ENCODE measurements around the gene PPP1R27. TPM values are rescaled to one million over a fixed set of nuclear protein-coding genes. Genes with fewer than 3 reads are reported as not detected.
A peak's percentile ranks its signal among the peaks of the same experiment; 100 is the strongest.

The PPP1R27 gene
- total RNA-seq, 1 donor from 2014 or later: not detected

DNA sequence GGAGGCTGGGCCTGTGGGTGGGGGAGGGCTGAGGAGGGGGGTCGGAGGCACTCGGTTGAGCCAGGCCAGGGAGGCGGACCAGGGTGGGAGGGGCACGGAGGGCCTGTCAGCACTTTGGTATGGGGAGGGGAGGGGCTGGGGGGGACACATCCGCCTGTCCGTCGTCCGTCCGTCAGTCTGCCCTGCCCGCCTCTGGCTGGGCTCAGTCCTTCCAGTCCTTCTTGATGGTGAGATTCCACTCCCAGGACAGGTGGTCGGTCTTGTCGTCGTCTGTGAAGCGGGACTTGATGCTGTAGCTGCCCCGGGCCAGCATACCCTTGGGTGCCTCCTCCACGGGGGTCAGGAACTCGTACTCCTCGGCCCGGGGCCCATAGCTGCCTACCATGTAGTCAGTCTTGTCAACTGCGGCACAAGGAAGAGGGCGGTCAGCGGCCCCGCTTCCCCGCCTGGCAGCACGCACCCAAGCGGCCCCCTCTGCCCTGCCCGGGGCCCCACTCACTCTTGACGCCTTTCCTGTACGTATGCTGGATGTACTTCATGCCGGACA lies 33.9 kb upstream of the PPP1R27 start:
- DNase-seq (ENCODE audit: extremely low spot score, unreplicated experiment): no peak
- H3K36me3 Mint-ChIP-seq: peaks cover under 1% of the 10 kb centered on the region
- peak overlapping the region; percentile 90 for H3K27ac Mint-ChIP-seq
- TF ChIP-seq, protein P1, sequence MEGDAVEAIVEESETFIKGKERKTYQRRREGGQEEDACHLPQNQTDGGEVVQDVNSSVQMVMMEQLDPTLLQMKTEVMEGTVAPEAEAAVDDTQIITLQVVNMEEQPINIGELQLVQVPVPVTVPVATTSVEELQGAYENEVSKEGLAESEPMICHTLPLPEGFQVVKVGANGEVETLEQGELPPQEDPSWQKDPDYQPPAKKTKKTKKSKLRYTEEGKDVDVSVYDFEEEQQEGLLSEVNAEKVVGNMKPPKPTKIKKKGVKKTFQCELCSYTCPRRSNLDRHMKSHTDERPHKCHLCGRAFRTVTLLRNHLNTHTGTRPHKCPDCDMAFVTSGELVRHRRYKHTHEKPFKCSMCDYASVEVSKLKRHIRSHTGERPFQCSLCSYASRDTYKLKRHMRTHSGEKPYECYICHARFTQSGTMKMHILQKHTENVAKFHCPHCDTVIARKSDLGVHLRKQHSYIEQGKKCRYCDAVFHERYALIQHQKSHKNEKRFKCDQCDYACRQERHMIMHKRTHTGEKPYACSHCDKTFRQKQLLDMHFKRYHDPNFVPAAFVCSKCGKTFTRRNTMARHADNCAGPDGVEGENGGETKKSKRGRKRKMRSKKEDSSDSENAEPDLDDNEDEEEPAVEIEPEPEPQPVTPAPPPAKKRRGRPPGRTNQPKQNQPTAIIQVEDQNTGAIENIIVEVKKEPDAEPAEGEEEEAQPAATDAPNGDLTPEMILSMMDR (conservative IDR thresholded peaks at IDR 0.05): no peak
- peaks cover 11% of the 10 kb centered on the region for H3K4me1 Mint-ChIP-seq (ENCODE audit: unreplicated experiment)
- H3K9me3 Mint-ChIP-seq: no peaks in the 10 kb centered on the region
- H3K27me3 Mint-ChIP-seq: no peaks in the 10 kb centered on the region
- peak overlapping the region; percentile 66 for H3K4me3 Mint-ChIP-seq

DNA sequence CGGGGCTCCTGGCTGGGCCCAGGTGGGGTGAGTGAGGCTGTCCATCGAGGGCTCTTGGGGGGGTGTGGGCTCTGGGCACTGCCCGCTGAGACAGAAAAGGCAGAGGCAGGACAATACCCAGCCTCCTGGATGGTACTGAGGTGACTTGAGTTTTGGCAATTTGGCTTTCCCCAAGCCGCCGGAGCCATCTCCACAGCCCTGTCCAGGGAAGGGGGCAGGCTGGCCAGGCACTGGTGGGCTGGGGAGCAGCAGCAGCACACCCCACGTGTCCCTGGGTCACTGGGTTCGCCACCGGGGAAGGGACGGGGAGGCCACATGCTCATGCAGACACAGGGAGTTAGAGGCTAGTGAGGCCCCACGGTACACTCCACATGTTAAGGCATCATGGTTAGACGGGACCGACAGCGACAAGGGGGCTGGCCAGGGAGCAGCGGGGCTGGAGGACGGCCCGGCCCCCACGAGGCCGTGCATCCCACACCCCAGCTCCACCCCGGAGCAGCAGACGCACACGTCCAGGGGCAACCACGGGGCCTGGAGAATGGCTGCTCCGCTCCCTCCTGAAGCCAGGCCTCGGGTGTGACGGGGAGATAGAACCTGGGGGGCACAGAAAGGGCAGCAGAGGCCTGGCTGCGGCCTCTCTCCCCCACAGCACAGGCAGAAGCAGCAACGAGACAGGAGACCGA lies 33.3 kb upstream of the PPP1R27 start:
- TF ChIP-seq, protein P1 (conservative IDR thresholded peaks at IDR 0.05): no peak

DNA sequence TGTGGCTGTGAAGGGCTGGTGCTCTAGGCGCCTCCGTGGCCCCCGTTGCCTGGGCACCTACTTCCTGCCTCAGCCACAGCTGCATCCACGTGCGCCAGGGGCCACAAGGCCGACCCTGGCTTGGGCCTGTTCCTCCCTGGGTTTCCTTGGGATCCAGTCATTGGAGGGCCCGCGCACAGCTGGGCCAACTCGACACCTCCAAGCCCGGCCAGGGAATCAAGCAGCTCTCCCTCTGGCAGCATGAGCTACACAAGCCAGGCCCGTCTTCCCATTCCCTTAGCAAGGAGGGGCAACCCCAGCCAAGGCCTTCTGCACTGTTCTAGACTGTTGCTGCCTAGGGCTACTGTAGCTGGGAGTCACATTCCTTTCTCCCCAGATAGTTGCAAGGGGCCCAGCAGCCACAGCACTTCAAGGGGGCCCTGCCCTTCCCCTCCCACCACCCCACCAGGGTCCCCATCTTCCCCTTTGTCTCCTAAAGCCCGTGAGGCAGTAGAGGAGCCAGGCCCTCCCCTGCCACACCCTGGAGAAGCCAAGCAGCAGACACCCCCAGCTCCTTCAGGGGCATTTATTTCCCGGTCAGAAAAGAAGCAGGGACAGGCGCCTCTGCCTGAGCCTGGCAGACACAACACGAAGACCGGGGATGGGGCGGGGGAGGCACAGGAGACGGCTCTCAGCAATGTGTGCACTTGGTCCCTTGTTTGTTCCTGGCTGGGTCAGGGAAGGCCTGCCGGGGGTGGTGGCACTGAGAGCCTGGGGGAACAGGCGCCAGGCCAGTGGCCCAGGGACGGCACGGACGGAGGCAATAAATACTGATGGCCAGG lies 32.5 kb upstream of the PPP1R27 start:
- DNase-seq (ENCODE audit: extremely low spot score, unreplicated experiment): no peak
- H3K4me3 Mint-ChIP-seq: peak overlapping the region; percentile 72
- TF ChIP-seq, protein P1 (conservative IDR thresholded peaks at IDR 0.05): no peak
- H3K27me3 Mint-ChIP-seq: no peaks in the 10 kb centered on the region
- peaks cover 20% of the 10 kb centered on the region for H3K4me1 Mint-ChIP-seq (ENCODE audit: unreplicated experiment)
- peak overlapping the region; percentile 90 for H3K27ac Mint-ChIP-seq
- peaks cover 10% of the 10 kb centered on the region for H3K36me3 Mint-ChIP-seq
- H3K9me3 Mint-ChIP-seq: no peaks in the 10 kb centered on the region

More for the DNA sequence above, 33.3 kb upstream of the PPP1R27 start:
- no peak for DNase-seq (ENCODE audit: extremely low spot score, unreplicated experiment)
- peaks cover 15% of the 10 kb centered on the region for H3K4me1 Mint-ChIP-seq (ENCODE audit: unreplicated experiment)
- no peaks in the 10 kb centered on the region for H3K9me3 Mint-ChIP-seq
- H3K27me3 Mint-ChIP-seq: no peaks in the 10 kb centered on the region
- H3K27ac Mint-ChIP-seq: peak overlapping the region; percentile 90
- peak overlapping the region; percentile 72 for H3K4me3 Mint-ChIP-seq
- peaks cover 5% of the 10 kb centered on the region for H3K36me3 Mint-ChIP-seq

DNA sequence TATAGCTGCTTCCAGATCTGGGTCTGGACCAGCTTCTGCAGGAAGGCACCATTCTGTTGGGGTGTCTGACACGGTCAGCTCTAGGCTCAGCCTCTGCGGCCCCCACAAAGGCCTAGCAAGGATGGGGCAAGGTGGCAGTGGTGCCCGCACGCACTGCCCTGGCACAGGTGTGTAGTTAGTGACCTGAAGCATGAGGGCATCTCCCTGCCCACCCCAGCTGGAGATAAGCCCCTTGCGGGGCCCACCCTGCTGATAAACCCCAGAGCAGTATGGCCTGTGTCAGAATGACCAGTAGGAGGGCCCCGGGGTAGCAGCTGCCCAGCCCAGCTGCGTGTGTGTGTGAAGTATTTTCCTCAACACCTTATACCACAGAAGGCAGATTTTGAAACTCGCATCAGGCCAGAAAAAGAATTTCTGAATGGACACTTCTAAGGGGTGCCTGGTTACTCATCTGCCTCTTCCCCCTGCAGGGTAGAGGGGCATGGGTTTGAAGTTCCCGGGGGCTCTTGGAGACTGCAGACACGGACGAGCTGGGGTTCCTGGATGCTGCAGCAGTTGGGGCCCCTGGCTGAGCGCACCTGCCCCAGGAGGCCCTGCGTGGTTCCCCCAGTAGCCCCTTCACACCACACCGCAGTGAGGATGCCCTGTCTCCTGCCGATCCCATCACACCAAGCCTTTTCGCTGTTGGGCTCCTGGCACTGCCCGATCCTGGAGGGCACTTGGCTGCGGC lies 31.8 kb upstream of the PPP1R27 start:
- Mint-ChIP-seq H3K36me3 (peaks cover 10% of the 10 kb centered on the region), H3K27me3 (no peaks in the 10 kb centered on the region), H3K4me3 (peak overlapping the region; percentile 72), H3K9me3 (no peaks in the 10 kb centered on the region), H3K27ac (peak overlapping the region; percentile 90), H3K4me1 (ENCODE audit: unreplicated experiment) (peaks cover 20% of the 10 kb centered on the region)
- TF ChIP-seq, protein P1 (conservative IDR thresholded peaks at IDR 0.05): no peak
- no peak for DNase-seq (ENCODE audit: extremely low spot score, unreplicated experiment)

DNA sequence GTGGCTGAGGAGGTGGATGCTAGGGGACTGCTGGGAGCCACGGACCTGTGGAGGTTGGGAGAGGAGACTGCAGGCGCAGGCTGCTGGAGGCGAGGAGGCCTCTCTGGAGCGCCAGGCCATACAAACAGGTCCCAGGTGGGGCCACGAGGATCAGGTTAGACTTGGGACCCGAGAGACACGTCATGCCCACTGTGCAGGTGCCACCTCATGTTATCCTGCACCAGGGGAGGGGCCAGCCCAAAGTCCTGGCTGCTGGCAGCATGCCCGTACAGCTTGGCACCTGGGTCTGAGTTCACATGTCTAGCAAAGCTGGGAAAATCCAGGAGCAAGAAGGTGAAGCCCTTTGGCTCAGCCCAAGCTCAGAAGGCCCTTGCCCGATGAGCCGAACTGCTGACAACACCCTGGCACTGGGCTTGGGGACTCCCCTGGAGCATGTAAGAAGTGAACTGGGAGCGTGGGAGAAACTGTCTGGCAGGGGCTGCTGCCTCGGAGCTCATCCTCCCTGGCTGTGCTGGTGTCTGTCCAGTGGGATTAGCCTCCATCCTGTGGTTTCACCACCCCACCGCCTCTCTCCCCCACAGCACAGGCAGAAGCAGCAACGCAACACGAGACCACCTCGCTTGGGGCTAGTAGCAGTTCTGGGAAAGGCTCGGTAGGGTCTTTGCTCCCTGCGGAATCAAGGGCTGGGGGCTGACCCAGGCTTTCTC lies 31.0 kb upstream of the PPP1R27 start:
- no peaks in the 10 kb centered on the region for H3K27me3 Mint-ChIP-seq
- DNase-seq (ENCODE audit: extremely low spot score, unreplicated experiment): no peak
- no peaks in the 10 kb centered on the region for H3K9me3 Mint-ChIP-seq
- H3K36me3 Mint-ChIP-seq: peaks cover 10% of the 10 kb centered on the region
- TF ChIP-seq, protein P1 (conservative IDR thresholded peaks at IDR 0.05): no peak
- H3K4me1 Mint-ChIP-seq (ENCODE audit: unreplicated experiment): peaks cover 20% of the 10 kb centered on the region
- no peak overlapping the region for H3K4me3 Mint-ChIP-seq
- H3K27ac Mint-ChIP-seq: peak overlapping the region; percentile 75

All from type B pancreatic cell (in vitro differentiated cells).